GOT3 (cell line): Measurements from ENCODE around the gene ACBD5.
"Not testable (repeated sequence)": the region's sequence is repeated elsewhere in the genome, so short reads cannot be mapped to it uniquely, and the experiment has no call there.

Source experiments
- DNase-seq: peaks from one replicate; lab custom pipeline; 2025; ENCODE audit warnings: mixed read lengths; lab: John Stamatoyannopoulos, UW

Gene ACBD5

DNA sequence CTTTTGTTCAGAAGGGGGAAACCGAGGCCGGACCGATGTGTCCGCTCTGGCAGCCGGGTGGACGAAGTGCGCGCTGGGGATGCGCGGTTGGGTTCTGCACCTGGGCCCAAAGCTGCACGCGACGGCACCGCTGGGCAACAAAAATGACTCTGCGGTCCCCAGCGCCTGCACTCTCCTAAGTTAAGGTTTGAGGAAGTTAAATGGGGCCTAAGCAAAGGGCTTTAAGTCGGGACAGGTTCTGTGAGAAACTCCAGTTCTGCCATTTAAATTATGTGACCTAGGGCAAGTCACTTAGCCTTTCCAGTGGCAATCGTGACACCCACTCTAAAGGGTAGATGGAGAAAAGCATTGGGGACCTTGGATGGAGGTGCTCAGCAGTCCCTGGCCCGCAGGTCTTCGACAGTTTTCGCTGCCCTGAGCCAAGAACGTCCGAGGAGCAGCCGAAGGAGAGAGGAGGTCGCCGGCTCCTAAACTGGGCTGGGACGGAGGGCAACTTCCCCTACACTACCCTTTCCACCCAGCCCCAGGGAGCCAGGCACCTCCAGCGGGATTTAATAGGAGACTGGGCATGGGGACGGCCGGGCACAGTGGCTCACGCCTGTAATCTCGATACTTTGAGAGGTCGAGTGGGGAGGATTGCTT, 534 bp upstream of the ACBD5 start:
- DNase-seq: no peak

- DNase-seq: not testable (repeated sequence)
These were observed 3.1 kb downstream of the ACBD5 start for GRCh38 chr10:27237531-27237930.

DNA sequence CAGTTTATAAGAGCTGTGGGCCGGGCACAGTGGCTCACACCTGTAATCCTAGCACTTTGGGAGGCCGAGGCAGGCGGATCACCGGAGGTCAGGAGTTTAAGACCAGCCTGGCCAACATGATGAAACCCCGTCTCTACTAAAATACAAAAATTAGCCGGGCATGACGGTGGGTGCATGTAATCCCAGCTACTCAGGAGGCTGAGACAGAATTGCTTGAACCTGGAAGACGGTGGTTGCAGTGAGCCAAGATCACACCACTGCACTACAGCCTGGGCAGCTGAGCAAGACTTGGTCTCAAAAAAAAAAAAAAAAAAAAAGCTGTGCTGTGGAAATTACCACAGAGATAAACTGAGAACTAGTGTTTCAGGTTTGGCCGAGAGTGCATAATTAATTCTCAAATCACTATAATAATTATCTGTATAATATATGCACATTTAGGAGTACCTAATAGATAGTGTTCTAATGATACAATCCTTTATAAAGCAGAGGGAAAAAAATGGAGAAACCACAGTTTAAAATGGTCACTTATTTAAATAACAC, 3.9 kb downstream of the ACBD5 start:
- DNase-seq: not testable (repeated sequence)

- DNase-seq: no peak
These were observed 4.9 kb downstream of the ACBD5 start for GRCh38 chr10:27235706-27236105.

GRCh38 chr10:27230022-27230421, 10.6 kb downstream of the ACBD5 start:
- DNase-seq: no peak

- no peak for DNase-seq
These were observed 14.8 kb downstream of the ACBD5 start for GRCh38 chr10:27225642-27226257.

GRCh38 chr10:27225011-27225590, 15.5 kb downstream of the ACBD5 start:
- DNase-seq: no peak

DNA sequence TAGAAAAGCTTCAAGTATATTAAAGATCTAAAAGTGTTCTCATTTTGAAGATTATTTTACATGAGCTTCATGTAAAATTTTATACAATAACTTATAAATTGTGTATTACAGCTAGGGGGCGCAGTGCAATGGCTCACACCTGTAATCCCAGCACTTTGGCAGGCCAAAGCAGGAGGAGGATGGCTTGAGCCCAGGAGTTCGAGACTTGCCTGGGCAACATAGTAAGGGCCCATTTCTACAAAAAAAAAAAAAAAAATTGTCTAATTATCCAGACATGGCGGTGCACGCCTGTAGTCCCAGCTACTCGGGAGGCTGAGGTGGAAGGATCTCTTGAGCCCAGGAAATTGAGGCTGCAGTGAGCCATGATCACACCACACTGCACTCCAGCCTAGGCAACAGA, 16.6 kb downstream of the ACBD5 start:
- DNase-seq: no peak

DNA sequence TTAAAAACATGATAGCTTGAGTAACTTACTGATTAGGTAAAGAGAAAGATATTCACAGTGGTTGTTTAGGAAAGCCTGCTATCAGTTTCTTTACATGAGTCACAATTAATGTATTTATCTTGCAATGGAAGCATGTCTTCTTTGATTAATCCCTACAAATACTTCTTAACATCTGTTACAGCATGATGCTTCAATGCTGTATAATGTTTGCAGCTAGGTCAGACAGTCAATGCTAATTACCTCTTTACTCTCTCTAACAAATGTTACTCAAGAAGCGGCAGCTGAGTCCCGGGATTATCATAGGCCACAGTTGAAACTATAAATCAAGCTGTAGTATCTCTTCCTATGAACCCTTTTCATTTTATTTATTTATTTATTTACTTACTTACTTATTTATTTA, 33.2 kb downstream of the ACBD5 start:
- no peak for DNase-seq

DNA sequence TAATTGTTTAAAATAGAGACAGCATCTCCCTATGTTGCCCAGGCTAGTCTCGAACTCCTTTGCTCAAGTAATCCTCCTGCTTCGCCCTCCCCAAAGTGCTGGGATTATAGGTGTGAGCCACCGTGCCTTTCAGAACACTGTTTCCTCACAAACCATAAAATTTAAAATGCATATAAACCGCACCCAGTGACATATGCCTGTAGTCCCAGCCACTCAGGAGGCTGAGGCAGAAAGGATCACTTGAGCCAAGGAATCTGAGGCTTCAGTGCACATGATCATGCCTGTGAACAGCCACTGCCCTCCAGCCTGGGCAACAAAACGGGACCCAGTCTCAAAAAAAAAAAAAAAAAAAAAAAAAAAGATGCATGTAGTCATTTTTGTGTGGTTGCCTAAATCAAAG, 36.8 kb downstream of the ACBD5 start:
- DNase-seq: no peak

GRCh38 chr10:27197980-27198620, 42.5 kb downstream of the ACBD5 start:
- no peak for DNase-seq

- DNase-seq: peak; percentile 23
These were observed 48.3 kb downstream of the ACBD5 start for GRCh38 chr10:27192284-27192683.

GRCh38 chr10:27190508-27190907, 50.1 kb downstream of the ACBD5 start:
- DNase-seq: no peak

DNA sequence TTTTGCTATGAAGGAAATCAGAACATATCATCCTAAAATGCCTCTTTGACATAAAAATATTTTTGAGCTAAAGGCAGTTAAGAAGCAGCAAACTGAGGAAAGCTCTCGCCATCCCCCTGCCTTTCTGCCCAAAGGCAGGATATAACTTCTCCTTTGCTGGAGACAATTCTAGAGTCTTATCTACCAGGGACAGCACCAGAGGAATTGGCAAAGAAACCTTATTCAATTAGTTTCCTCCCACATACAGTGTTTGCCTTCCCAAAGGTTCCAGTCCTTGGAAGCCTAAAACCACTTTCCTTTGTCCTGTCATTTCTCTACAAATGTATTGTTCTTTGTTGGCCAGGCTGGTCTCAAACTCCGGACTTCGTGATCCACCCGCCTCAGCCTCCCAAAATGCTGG, 51.7 kb downstream of the ACBD5 start:
- DNase-seq: no peak

- DNase-seq: no peak
These were observed 52.3 kb downstream of the ACBD5 start for GRCh38 chr10:27188259-27188658.

DNA sequence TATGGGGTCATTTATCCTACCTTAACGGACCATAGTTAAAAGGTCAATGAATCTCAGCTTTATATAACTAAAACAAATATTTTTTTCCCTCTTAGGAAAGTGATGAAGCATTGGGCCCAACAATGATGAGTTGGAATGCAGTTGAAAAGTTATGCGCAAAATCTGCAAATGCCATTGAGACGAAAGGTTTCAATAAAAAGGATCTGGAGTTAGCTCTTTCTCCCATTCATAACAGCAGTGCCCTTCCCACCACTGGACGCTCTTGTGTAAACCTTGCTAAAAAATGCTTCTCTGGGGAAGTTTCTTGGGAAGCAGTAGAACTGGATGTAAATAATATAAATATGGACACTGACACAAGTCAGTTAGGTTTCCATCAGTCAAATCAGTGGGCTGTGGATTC, 70.7 kb downstream of the ACBD5 start:
- DNase-seq: no peak

DNA sequence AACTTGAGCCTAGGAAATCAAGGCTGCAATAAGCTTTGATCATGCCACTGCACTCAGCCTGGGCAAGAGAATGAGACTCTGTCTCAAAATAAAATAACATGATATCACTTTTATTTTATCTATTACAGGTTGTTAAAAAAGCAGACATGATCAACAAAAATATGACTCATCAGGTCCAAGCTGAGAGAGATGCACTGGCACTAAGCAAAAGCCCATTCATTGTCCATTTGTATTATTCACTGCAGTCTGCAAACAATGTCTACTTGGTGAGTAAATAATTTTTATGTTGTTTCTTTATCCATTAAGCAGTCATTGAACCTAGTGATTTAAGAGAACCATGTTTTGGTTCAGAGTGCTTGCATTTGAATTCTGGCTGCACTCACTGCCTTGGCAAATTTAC, 82.2 kb downstream of the ACBD5 start:
- DNase-seq: no peak

- DNase-seq: no peak
These were observed 83.4 kb downstream of the ACBD5 start for GRCh38 chr10:27157150-27157549.

GRCh38 chr10:27156566-27156965, 84.0 kb downstream of the ACBD5 start:
- DNase-seq: not testable (repeated sequence)

DNA sequence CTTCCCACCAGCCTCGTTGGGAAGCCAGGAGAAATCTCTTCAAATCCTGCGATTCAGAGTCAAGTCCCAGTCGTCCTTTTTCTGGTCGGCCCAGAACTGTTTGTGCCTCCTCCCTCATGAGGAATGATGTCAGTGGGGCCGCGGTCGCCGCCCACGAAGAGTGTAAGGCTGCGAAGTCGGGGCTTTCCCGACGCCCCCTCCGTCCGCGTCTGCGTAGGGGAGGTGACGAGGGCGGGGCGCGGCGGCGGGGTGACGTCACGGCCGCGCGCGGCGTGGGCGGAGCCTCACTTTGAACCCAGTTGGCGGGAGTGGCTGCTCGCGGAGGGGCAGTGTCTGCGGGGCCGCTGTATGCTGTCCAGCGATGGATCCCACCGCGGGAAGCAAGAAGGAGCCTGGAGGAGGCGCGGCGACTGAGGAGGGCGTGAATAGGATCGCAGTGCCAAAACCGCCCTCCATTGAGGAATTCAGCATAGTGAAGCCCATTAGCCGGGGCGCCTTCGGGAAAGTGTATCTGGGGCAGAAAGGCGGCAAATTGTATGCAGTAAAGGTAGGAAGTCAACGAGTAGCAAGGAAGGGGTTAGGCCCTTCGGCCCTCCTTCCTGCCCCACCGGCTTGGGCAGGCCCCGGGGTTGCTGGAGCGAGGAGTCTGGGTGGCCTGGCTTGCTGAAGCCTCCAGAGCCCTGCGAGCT, 85.4 kb downstream of the ACBD5 start, which contains the start of gene MASTL:
Gene MASTL (plus strand): TSS at position 287 of the 689 bp plus-strand sequence. CDS start 75 bp downstream, at position 362.
- peak; percentile 69 for DNase-seq

- no peak for DNase-seq
These were observed 86.8 kb downstream of the ACBD5 start for GRCh38 chr10:27153845-27154193.

DNA sequence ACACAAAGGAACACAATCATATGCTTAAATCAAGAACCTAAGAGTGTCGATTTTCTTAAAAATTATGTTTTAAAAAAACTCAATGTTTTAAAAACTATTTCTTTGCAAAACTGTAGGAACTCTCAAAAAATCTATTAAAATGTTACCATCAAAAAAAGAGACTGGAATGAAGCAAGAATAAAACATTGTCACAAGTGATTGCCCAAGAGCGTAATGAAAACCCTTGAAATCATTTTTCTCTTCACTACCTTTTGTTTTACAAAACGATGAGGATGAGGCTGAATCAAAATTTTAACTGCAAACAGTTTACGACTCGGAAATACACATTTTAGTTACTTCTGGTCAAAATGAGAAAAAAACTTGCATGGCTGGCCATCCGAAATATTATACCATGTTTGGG, 87.3 kb downstream of the ACBD5 start:
- no peak for DNase-seq
